ENCODE data around the gene NKD2.

DNA sequence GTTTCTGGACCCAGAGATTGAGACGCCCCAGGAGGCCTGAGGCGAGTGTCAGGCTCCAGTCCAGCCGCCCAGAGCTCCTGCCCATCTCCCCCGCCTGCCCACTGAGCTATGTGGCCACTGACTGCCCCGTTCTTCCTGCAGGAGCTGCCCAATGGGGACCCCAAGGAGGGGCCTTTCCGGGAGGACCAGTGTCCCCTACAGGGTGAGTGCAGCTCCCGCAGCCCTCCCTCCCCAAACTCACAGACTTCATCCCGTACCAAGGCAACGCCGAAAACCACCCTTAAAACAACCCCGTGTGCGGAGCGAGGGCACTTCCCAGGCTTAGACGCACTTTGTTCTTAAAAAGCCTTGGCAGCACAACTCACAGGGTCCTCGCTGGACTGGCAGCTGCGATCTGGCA, 23.4 kb downstream of the NKD2 start:
- no peak for TF ChIP-seq CTCF (IDR thresholded peaks at IDR 0.05)
- no peak for TF ChIP-seq POLR2A (IDR thresholded peaks at IDR 0.05)
